G401.6 (cell line): ENCODE data around the gene KIAA0930.
"Not testable (repeated sequence)": the region's sequence is repeated elsewhere in the genome, so short reads cannot be mapped to it uniquely, and the experiment has no call there.

Experiments used
- FAIRE-seq: peaks from 2 replicates; lab custom pipeline; 2012; peaks lifted over from hg19 to GRCh38; lab: Jason Lieb, UNC

Gene KIAA0930

DNA sequence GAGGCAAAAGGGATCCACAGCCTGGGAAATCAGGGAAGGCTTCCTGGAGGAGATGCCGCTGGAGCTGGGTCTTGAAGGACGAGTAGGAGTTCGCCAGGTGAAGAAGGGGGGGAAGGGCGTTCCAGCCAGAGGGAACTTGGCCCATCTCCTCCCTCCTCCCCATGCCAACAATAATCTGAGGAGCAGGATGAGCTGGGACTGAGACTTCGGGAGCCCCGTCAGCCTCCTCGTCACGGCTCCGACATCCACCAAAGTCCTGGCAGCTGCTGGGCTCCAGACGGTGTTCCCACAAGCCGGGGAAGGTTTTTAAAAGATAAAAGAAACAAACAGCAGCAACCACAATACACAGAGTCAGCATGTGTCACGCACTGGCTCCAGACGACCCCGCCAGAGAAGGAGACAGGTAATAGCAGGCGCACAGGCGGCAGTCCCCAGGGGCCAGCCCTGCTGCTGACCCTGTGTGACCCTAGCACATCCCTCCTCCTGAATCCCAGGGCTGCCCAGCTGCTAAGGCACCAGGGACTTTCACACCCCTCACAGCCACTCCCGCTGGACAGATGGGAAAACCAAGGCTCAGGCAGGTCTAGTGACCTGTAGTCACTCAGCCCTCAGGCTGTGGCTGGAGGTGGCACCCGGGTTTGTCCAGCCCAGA lies 39.7 kb downstream of the KIAA0930 start:
- no peak for FAIRE-seq

GRCh38 chr22:45200230-45200629 lies 40.5 kb downstream of the KIAA0930 start:
- no peak for FAIRE-seq

DNA sequence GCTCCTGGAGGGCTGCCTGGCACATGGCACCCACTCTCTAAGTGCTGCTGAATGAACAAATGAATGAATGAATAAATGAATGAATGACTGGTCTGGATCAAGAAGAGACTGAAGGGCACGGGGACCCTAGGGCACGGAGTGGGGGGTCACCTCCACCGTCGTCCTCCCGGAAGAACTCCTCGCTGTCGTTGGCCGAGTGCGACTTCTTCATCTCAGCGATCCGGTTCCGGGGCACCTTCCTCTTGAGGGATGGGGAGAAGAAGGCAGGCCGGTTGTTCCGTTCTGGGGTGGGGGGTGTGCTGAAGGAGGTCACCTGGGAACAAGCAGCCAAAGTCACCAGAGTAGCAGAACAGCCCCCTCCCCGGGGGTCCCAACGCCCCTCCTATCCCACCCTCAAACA lies 41.0 kb downstream of the KIAA0930 start:
- no peak for FAIRE-seq

GRCh38 chr22:45198463-45198795 lies 42.3 kb downstream of the KIAA0930 start:
- FAIRE-seq, result no peak

GRCh38 chr22:45197606-45198462 lies 42.9 kb downstream of the KIAA0930 start:
- no peak for FAIRE-seq

GRCh38 chr22:45196926-45197605 lies 43.6 kb downstream of the KIAA0930 start:
- FAIRE-seq, result no peak

GRCh38 chr22:45196308-45196707 lies 44.4 kb downstream of the KIAA0930 start:
- FAIRE-seq, result no peak

- no peak for FAIRE-seq
Measured at GRCh38 chr22:45195616-45196015, 45.1 kb downstream of the KIAA0930 start.

GRCh38 chr22:45194686-45195085 lies 46.0 kb downstream of the KIAA0930 start:
- FAIRE-seq, result no peak

DNA sequence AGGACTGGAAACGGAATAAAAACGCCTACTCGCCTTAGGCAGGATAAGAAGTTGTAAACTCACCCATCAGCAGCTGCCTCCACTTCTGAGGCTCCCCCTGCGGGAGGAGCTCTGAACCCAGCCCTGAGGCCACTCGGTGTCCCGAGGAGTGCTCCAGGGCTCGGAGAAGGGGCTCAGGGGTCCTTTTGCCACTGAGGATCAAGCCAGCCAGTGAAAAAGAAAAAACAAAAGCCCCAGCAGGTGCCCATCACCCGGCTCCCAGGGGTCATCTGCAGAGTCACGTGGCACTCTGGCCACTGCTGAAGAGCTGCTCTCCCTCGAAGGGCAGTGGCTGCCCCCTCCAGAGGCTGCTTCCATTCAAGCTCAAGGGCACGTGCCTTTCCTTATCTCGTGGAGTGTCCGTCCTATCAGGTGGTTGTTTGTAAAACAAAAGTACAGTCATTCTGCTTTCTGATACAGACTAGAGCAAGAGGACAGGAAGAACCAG lies 48.0 kb downstream of the KIAA0930 start:
- FAIRE-seq, result no peak

DNA sequence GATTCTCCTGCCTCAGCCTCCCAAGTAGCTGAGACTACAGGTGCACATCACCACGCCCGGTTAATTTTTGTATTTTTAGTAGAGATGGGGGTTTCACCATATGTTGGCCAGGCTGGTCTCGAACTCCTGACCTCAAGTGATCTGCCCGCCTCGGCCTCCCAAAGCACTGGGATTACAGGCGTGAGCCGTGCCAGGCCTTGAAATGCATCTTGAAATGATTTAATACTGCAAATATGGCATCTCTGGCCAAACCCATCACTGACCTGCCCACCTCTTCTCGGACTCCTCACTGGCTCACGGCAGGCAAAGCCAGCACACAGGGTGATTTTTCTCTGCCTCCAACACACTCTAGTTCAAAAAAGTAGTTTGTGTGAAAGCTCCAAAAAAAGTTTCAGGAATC lies 48.9 kb downstream of the KIAA0930 start:
- FAIRE-seq, result not testable (repeated sequence)

DNA sequence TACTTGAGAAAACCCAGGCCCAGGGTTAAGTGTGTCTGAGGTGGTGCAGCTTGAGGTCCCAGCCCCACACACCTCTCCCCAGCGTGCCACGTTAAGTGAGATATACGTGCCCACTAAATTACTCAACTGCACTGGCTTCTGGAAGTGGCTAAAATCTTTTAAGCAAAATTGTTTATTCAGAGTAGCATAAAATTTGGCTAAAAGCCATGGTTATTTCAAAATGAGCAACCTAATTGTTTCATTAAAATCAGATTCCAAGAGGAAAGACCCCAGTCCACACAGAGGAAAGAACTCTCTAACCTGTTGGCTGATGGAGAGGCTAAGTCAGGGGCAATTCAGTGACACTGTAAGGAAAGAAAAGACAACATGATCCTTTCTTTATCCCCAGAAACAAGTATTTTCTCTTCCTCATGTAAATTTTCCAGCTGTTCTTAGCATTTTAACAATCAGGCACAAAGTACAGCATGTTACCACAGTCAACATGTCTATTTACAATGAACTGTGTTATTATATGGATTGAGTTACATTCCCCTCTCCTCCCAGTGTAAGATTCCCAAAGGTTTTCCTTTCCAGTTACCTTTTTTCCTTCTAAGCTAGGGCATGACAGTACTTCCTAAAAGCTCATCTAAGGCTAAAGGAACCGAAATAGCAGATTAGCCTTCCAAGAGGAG lies 50.4 kb downstream of the KIAA0930 start:
- FAIRE-seq, result no peak

GRCh38 chr22:45188779-45189178 lies 51.9 kb downstream of the KIAA0930 start:
- no peak for FAIRE-seq

GRCh38 chr22:45187891-45188290 lies 52.8 kb downstream of the KIAA0930 start:
- FAIRE-seq, result no peak

GRCh38 chr22:45185718-45186514 lies 54.8 kb downstream of the KIAA0930 start:
- no peak for FAIRE-seq

- no peak for FAIRE-seq
Measured at GRCh38 chr22:45183974-45184373, 56.7 kb downstream of the KIAA0930 start.

DNA sequence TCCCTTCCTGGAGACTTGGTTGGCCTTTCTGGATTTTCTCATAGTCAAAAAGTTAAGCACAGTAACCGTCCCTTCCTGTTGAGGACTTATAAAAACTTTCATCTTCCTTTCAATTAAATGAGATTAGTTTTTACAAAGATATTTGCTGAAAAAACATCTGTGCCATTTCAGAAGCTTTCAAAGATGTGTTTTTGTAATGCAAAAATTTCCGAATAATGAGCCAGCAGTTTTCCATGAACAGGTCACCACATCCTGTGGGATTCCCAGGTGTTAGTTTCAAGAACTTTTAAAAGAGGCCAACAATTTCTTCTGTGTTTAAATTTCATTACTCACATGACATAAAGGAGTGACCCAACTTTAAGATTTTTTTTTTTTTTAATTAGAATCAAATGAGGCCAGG lies 58.9 kb downstream of the KIAA0930 start:
- no peak for FAIRE-seq

DNA sequence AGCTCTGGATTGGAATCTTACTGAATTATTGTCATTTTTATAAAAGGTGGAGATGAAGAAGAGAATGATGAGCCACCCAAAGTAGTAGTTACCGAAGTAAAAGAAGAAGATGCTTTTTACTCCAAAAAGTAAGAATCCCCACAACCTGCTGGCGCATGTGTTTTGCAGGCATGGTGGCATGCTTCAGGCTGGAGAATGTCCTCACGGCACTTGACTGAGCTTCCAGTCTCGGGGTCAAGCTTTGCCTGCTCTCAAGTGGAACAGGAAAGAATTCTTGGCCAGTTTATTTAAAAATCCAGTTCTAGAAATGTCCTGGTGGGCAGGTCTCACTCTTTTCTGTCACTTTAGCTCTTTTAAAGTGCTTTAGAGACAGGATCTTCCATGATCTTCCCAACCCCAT lies 59.5 kb downstream of the KIAA0930 start:
- no peak for FAIRE-seq

GRCh38 chr22:45180146-45180679 lies 60.5 kb downstream of the KIAA0930 start:
- no peak for FAIRE-seq

- FAIRE-seq, result no peak
Measured at GRCh38 chr22:45179276-45180049, 61.2 kb downstream of the KIAA0930 start.
